Ramos (cell line): Measurements from ENCODE around the gene EEFSEC.

Source experiments
- in situ Hi-C: fragments of 300-500 bp; cut with MboI; formaldehyde crosslinking; loops from one replicate; pipeline ENCODE4 v1.14.3; 2022; ENCODE audit warnings: low sequenced_read_pairs; ENCODE audit not compliant: unreplicated experiment

The EEFSEC gene

DNA sequence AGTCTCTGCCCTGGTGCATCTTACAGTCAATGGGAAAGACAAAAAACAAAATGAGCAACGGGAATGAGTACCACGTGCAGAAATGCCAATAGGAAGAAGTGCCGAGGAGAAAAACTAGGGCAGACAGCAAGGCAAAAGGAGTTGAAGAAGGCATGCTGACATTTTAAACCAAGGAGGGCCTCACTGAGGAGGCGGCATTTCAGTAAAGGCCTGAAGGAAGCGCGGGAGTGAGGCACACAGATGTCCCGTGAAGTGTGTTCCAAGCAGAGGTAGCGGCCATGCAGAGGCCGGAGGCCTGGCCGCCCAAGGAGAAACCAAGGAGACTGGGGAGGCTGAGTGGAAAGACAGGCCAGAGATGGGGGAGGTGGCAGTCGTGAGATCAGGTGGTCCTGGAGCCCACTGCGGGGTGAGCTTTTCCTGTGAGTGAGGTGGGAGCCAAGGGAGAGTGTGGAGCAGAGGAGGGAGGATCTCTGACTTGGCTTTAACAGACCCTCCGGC is 278.6 kb downstream of the EEFSEC start:
- in situ Hi-C loops, result no loop called here

DNA sequence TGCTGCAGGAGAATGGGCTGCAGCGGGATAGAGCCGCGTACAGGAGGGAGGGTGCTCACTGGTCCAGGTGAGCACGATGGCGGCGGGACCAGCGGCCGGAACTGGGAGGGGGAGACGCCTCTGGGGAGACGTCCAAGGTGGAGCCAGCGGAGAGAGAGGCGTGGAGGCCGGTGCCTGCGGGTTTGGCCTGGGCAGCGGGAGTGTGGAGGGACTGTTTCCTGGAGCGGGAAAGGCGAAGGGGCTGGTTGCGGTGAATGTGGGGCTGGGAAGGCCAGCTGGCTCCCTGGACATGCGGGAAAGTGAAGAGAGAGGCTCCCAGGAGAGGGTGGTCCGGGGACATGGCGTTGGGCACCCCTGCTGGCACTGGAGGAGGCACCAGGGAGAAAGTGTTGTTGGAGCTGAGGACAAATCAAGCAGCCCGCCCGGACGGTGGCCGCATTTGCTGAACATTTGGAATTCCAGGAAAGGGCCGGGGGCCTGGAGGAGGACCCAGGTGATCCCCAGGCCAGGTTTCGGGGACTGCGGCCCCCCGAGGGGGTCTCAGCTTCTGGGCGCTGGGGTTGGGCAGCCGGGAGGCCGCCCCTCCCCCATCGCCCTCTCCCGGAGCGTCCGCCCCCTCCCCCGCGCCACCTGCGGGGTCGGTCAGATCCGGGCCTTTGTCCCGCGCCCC is 279.2 kb downstream of the EEFSEC start:
- in situ Hi-C loops, result no loop called here

DNA sequence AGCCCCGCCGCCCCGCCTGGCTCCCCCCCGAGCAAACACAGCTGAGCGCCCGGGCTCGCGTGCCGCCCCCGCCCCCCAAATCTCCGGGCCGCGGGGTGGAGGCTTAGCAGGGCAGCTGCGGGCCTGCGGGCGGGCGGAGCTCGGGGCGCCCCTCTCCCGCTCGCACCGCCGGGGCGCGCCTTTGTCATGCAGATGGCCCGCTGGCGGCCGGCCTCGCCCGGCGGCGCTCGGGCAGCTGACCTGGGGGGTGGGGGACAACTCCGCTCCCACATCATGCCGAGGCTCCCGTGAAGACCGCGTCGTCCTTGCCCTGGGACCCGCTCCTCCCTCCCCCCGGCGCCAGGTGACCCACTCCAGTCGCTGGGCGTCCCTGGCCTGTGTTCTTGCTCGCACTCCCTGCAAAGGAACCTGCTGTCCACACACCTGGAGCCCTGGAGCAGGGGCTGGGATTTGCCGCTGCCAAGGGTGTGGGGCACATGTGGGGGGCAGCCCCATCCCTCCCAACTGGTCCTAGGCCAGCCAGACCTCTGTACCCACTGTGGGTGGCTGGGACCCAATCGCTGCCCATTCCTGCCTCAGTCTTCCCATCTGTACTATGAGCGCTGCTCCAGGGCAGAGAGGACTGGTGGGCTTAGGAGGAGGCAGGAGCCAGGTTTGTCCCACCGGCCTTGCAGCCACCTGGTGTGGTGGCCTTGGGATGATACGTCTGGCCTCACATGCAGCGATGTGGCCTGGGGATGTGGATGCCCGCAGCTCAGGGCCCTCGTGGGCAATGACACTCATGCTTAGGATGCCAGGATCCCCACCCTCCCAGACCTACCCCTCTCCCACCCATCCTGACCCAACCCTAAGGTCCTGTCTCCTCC is 279.9 kb downstream of the EEFSEC start:
- in situ Hi-C loops, result no loop called here

DNA sequence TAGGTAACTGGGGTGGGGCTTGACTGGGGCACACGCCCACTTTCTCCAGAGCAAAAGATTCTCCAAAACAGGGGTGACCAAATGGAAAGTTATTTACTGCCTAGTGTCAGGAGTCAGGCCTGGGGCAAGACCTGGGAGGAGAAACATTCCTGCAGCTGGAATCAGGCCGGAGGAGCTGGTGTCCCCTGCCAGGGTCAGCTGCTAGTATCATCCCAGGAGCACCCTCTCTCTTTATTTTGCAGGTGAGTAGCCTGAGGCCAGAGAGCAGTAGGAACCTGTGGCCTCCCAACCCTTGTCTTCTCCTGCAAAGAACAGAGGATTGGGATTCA is 280.5 kb downstream of the EEFSEC start:
- in situ Hi-C loops, result no loop called here

DNA sequence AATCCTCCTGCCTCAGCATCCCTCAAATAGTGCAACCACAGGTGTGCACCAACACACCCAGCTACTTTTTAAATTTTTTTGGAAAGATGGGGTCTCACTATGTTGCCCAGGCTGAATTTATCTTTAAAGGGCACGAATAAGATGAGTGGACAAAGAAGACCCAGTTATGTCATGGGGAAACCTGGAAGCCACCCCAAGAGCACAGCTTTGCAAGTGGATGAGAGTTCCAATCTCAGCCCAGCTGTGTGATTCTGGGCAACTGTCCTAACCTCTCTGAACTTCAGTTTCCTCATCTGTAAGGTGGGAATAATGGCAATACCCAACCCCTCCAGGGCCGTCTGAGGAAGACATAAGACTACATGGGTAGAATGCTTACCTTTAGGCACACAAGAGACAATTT is 281.2 kb downstream of the EEFSEC start:
- in situ Hi-C loops, result no loop called here

DNA sequence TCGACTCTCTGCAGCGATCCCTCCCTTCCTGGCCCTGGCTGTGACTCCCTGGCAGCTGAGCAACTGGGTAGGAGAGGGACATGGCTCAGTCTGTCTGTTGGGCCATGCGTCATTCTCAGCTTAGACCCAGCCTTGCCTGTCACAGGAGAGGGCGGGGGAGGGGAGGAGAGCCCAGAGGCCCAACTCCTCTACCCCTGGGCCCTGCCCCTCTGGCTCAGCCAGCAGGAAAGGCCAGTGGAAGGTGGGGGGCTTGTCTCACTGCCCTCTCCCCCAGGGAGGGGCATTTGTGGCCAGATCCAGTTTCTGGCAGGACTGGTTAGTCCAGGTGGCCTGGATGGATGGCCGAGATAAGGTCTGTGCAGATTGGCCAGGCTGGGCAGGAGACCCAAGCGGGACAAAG is 281.8 kb downstream of the EEFSEC start:
- in situ Hi-C loops, result no loop called here

DNA sequence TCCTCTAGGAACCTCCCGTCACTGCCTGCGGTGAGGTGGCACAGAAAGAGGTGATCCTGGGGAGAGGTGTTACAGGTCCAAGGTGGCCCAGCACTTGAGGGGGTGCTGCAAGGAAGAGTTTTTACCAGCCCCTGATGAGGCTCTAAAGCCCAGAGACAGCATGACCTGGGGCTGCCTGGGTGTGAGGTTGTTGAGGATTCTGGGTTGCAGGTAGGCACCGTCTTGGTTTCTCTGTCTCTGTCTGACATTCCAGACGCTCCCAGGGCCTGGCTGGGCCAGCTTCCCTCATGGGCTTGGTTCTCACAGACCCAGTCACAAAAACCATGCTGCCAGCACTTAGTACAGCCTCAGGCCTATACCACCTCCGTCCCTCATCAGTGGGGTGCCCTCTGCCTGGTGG is 282.3 kb downstream of the EEFSEC start:
- in situ Hi-C loops, result no loop called here

DNA sequence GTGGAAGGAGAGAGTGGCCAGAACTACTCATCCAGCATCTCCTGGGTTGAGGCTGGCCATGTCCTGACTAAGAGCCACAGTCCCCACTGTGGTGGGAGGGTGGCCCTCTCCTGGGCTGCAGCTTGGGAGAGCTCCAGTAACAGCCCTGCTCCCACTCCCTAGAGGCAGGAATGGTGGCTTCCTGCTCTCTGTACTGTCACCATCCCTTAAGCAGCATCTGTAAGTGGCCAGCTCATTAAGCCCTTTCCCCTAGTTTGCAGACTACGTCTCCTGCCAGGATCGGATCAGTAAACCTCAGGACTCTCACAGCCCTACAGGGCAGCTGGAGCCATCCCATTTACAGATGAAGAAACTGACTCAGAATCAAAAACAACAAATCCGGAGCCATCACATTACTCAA is 282.9 kb downstream of the EEFSEC start:
- in situ Hi-C loops, result no loop called here

DNA sequence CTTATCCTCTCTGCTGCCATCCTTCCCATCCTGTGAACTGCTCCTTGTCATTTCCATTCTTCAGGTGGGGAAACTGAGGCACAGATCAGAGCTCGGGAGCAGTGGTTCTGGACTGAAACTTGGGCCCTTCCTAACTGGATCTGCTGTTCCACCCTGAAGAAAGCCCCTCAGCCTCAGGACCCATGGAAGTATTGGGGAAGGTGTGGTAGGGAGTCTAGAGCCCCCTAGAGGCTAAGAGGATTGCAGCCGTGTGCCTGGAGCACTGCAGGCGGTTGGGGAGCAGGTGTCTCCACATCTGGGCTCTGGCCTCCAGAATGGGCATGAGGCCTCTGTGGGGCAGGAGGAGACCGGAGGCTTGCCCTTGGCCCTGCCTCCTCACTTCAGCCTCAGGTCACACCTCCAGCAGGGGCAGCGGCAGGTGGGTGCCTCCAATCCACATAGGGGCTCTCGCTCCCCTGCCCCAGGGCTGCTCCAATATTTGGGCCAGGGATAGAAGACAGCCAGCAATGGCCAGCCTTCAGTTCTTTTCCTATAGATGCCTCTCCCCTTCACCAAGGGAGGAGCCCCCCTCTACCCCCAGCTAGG is 285.3 kb downstream of the EEFSEC start:
- in situ Hi-C loops, result no loop called here

DNA sequence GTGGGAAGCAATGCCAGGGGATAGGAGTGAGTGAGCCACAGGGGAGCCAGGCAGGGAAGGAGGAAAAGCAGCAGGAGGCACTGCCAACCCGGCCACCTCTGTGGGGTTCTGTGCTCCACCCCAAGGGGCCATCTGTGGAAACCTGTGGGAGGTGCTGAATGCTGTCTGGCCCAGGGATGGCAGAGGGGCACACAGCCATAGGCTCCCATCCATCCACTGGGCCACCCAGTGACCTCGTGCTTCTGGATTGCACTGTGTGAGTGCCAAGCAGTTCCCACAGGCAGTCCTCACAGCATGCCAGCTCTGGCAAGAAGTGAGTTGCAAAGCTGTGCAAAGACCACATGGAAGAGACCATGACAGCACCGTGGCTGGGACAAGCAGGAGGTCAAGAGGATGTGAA is 285.9 kb downstream of the EEFSEC start:
- in situ Hi-C loops, result no loop called here

DNA sequence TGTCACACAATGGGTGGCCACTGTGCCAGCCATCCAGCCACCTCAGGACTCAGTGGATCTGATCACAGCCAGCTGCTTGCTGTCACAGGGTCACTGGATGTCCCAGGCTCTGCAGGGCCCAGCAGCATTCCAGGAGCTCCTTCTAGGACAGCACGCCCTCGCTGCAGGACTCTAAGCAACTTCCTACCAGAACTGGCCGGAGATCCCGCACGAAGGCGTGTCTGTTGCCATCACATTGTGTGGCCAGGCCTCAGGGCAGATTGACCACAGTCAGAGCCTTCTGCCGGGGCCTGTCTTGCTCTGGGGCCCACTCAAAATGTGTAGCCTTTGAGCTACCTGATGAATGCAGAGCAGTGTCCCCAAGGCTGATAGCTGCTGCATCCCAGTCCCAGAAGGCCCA is 288.8 kb downstream of the EEFSEC start:
- in situ Hi-C loops, result no loop called here

DNA sequence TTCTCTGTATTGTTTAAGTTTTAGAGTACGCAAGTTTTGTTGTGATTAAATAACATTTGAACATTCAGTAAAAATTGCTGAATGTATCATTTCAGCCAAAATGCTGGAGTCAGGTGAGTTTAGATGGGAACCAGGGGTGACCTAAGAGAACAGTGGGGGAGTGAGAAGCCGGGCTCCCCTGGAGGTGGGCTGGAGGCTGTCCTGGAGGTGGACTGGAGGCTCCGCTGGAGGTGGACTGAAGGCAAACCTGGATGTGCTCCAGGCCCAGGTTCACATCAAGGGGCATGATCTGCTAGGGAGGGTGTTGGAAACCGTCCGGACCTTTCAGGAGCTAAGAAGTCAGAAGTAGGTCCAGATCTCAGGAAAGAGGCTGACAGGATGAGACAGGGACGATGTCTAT is 289.7 kb downstream of the EEFSEC start:
- in situ Hi-C loops, result no loop called here

DNA sequence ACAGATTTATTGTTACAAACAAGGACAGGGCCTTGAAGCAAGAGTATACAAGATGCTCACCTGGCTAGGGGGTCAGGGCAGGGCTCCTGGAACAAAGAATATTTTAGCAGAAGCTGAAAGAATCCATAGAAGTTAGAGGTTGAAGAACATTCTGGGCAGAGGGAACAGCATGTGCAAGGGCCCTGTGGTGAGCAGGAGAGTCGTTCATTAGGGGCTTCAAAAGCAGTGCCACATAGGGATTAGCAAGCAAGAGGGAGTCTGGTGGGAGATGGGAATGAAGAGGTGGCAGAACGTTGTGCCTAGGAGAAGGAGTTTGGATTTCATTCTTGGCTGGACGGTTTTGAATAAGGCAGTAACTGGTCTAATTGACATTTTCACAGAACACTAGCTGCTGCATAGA is 290.5 kb downstream of the EEFSEC start:
- in situ Hi-C loops, result no loop called here

DNA sequence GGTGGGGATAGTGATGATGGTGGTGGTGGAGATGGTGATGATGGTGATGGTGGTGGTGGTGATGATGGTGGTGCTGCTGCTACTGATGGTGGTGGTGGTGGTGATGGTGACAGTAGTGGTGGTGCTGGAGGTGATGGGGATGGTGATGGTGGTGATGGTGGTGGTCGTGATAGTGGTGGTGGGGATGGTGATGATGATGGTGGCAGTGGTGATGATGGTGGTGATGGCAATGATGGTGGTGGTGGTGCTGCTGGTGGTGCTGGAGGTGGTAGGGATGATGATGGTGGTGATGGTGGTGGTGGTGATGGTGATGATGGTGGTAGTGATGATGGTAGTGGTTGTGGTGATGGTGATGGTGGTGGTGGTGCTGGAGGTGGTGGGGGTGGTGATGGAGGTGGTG is 292.1 kb downstream of the EEFSEC start:
- in situ Hi-C loops, result no loop called here

DNA sequence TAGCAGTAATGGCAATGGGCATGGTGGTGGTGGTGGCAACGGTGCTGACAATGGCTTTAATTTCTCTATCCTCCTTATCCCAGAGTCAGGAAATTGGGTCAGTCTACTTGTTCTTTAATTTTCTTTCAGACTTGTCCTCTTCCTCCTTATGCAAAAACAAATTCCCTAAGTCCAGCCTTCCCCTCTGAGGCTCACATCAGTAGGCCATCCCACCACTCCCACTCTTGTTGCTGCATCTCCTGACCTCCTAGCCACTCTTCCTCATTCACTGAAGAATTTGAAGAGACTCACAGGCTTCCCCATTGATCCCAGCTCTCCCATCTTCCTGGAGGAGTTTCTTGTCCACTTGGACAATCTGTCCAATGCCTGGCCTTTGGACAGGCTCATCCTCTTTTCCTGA is 293.5 kb downstream of the EEFSEC start:
- in situ Hi-C loops, result no loop called here

DNA sequence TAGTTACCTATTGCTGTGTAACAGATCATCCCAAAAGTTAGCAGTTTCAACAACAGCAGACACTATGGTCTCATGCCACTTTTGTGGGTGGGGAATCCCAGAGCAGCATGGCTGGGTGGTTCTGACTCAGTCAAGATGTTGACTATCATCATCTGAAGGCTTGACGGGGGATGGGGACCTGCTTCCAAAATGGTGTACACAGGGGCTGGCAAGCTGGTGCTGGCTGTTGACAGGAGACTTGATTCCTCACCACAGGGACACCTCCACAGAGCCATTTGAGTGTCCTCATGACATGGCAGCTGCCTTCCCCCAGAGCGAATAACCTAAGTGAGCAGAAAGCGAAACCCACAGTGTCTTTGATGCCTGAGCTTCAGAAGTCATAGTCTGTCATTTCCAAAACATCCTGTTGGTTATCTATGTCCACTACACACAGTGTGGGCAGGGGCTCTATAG is 294.3 kb downstream of the EEFSEC start:
- in situ Hi-C loops, result no loop called here

DNA sequence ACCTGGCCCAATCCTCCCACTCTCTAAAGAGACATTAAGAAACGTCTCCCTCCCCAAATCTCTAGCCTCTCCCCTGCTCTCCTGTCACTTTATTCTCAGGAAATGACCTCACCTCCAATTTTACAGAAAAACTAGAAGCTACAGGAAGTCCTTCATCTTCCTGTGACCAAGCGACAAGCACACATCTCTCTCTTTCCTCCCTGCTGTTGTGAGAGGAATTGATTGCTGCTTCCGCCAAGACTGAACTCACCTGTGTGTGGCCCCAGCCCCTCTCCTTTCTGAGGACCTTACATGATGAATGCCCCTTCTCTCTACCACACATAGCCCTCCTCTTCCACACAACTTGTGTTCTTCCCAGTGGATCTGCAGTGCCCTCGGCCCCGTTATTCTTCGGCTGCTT is 295.2 kb downstream of the EEFSEC start:
- in situ Hi-C loops, result no loop called here

DNA sequence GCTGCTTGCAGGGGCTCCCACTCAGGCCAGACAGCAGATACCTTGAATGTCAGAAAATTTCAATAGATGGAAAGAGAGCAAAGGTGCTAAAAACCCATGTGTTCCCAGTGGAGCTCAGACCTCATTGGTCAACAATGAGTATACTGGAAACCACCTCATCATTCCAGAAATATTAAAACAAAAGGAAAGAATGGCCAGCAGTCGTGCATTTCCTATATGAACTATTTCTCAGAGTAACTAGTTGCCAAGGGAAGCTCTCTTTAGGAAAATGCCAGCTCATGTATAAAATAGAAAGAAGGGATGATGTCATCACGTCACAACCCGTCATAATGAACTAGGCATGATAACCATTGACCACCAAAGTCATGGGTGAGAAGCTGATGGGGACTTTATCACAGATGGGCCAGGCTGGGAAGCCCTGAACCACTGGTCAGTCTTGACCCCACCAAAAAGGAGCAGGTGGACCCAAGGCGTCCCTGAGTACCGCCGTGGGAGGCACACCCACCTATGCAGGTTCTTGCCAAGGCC is 295.9 kb downstream of the EEFSEC start:
- in situ Hi-C loops, result no loop called here

DNA sequence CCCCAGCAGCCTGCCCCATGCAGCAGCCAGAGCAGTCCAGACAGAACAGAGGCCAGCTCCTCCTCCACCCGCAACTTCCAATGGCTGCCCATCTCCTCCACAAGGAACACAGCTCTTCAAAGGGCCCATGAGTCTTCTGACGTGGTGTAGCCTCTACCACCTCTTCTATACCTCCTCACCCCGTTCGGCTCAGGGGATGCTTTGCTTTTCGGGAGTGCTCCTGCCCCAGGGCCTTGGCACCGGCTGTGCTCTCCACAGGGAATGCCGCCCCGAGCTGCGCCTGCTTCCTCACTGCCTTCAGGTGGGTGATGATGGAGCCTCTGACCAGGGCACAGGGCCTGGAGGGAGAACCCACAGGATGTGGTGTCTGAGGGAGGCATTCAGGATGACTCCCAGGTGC is 298.8 kb downstream of the EEFSEC start:
- in situ Hi-C loops, result no loop called here

DNA sequence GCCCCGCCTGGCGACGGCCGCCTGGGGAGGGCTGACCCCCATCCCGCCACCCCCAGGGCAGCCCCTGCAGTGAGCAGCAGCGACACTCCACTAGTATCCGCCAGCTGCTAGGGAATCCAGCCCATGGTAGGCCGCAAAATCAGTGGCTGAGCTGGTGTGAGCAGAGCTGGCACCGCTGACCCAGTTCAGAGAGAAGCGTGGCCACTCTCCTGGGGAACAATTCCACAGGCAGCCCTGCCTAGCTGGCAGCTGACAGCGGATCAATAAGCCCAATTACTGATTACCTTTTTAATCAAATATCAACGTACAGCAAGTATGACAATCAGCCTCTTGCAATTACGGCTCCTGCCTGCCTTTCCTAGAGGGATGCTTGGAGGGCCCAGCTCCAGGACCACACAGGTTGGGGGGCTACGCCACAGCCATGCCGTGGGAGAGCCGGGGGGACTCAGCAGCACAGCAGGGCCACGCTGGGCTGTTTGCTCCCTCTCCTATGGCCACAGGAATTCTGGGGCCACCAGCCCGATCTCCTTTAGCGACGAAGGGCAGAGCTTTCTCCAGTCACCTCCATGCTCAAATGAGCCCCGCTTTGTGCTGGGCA is 299.5 kb downstream of the EEFSEC start:
- in situ Hi-C loops, result no loop called here
